ENCODE data around the gene HAS3.
"Not testable (repeated sequence)": the region's sequence is repeated elsewhere in the genome, so short reads cannot be mapped to it uniquely, and the experiment has no call there.

The HAS3 gene

GRCh38 chr16:69115837-69116236 is 10.4 kb downstream of the HAS3 start:
- DNase-seq (ENCODE audit: extremely low read depth in 1 of 2, low read depth in 1 of 2), result no peak

- no peak for DNase-seq (ENCODE audit: extremely low read depth in 1 of 2, low read depth in 1 of 2)
These were observed 10.9 kb downstream of the HAS3 start for GRCh38 chr16:69116256-69116875.

DNA sequence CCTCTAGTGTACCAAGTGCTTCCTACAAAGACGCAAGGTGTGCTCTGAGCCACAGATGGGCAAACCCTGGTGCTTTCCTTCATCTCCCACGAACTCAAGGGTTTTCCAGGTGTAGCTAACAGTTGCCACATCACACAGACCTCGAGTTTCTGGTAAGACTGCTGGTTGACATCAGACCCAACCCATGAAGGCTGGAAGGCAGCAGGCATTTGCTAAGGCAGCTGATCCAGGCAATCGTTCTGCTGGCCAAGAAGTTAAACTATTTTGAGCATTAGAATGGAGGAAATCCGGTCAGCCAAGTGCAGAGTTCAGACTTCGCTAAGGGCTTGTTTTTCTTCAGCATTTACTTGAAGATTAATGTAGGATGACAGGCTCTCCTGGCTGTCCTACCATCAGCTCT is 11.5 kb downstream of the HAS3 start:
- no peak for DNase-seq (ENCODE audit: extremely low read depth in 1 of 2, low read depth in 1 of 2)

DNA sequence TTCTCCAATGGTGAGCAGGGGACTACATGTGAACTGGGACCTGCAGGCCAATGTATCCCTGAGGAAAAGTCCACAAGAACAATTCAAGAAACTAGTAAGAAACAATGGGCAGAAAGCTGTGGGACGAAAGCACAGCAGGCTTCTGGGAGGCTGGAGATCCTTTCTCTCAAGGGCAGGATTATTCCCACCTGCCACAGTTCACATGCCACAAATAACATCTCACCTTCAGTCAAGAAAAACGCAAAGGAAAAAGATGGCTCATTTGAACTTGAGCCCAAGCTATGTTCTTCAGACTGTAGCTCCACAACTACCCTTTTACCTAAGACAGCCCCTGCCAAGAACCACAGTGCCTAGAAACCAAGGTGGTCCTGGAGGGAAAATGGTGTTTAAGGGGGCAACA is 13.0 kb downstream of the HAS3 start:
- DNase-seq (ENCODE audit: extremely low read depth in 1 of 2, low read depth in 1 of 2), result no peak

- no peak for DNase-seq (ENCODE audit: extremely low read depth in 1 of 2, low read depth in 1 of 2)
These were observed 13.5 kb downstream of the HAS3 start for GRCh38 chr16:69118994-69119393.

DNA sequence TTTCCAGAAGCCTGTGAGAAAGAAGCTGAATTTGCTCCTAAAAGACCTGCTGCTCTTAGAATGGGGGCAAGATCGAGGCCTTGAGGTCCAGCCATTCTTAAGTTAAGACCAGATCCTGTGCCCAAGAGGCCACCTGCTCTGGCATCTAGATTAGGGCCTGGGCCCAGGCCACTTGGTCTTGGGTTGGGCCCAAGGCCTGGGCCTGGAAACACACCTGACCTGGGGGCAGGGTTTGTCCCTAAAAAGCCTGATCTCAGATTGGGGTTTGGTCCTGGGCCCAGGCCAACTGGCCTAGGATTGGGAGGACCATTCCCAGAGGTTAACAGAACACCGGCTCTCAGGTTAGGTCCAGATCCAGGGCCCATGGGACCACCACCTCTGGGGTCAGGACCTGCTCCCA is 14.1 kb downstream of the HAS3 start:
- no peak for DNase-seq (ENCODE audit: extremely low read depth in 1 of 2, low read depth in 1 of 2)

- no peak for DNase-seq (ENCODE audit: extremely low read depth in 1 of 2, low read depth in 1 of 2)
These were observed 14.7 kb downstream of the HAS3 start for GRCh38 chr16:69120096-69120664.

- no peak for DNase-seq (ENCODE audit: extremely low read depth in 1 of 2, low read depth in 1 of 2)
These were observed 18.5 kb downstream of the HAS3 start for GRCh38 chr16:69123910-69124309.

- not testable (repeated sequence) for DNase-seq (ENCODE audit: extremely low read depth in 1 of 2, low read depth in 1 of 2)
These were observed 19.0 kb downstream of the HAS3 start for GRCh38 chr16:69124406-69124805.

- not testable (repeated sequence) for DNase-seq (ENCODE audit: extremely low read depth in 1 of 2, low read depth in 1 of 2)
These were observed 19.5 kb downstream of the HAS3 start for GRCh38 chr16:69124961-69125360.

DNA sequence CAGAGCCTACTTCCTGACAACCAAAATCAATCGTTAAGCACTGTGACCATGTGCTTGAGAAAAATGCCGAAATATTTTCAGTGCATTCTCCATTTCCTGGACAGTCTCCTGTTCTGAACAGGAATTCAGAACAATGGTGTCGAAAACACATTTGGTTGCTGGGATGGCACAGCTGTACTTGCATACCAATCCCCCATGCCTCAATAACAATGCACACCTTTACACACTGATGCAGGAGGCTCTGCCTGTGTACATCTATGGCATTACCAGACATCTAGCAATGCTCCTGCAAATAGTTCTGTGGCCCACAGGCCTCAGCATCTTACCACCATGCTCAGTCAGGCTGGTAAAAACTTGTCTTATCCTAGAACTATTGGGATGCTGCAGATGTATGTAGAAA is 20.8 kb downstream of the HAS3 start:
- no peak for DNase-seq (ENCODE audit: extremely low read depth in 1 of 2, low read depth in 1 of 2)

DNA sequence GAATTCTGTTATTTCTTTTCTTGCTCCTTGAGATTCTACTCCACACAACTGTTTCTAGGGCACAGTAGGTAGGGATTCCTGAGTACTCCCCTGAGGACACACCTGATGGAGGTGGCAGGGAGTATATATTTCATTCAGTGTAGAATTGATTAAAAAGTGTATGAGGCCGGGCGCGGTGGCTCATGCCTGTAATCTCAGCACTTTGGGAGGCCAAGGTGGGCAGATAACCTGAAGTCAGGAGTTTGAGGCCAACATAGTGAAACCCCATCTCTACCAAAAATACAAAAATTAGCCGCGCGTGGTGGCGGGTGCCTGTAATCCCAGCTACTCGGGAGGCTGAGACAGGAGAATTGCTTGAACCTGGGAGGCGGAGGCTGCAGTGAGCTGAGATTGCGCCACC is 21.3 kb downstream of the HAS3 start:
- not testable (repeated sequence) for DNase-seq (ENCODE audit: extremely low read depth in 1 of 2, low read depth in 1 of 2)

DNA sequence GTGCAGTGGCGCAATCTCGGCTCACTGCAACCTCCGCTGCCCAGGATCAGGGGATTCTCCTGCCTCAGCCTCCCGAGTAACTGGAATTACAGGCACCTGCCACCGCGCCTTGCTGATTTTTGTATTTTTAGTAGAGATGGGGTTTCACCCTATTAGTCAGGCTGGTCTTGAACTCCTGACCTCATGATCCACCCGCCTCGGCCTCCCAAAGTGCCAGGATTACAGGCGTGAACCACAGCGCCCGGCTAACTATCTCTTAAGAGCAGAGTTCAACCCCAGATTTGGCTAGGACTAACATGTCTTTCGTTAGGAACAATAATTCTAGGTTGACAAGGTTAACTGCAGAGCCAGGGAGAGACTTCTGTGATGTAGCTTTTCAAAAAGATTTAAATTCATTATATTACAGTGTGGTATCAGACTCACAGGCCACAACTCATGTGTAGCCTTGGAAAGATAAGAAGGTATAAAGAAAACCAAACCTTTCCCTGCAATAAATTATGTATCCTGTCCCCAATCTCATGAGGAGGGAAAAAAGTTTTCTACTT is 22.6 kb downstream of the HAS3 start:
- no peak for DNase-seq (ENCODE audit: extremely low read depth in 1 of 2, low read depth in 1 of 2)

GRCh38 chr16:69130461-69130860 is 25.0 kb downstream of the HAS3 start:
- DNase-seq (ENCODE audit: extremely low read depth in 1 of 2, low read depth in 1 of 2), result no peak

- no peak for DNase-seq (ENCODE audit: extremely low read depth in 1 of 2, low read depth in 1 of 2)
These were observed 25.9 kb downstream of the HAS3 start for GRCh38 chr16:69131167-69131838.

GRCh38 chr16:69131839-69132423 is 26.5 kb downstream of the HAS3 start:
- DNase-seq (ENCODE audit: extremely low read depth in 1 of 2, low read depth in 1 of 2), result peak; percentile 59 to 83

DNA sequence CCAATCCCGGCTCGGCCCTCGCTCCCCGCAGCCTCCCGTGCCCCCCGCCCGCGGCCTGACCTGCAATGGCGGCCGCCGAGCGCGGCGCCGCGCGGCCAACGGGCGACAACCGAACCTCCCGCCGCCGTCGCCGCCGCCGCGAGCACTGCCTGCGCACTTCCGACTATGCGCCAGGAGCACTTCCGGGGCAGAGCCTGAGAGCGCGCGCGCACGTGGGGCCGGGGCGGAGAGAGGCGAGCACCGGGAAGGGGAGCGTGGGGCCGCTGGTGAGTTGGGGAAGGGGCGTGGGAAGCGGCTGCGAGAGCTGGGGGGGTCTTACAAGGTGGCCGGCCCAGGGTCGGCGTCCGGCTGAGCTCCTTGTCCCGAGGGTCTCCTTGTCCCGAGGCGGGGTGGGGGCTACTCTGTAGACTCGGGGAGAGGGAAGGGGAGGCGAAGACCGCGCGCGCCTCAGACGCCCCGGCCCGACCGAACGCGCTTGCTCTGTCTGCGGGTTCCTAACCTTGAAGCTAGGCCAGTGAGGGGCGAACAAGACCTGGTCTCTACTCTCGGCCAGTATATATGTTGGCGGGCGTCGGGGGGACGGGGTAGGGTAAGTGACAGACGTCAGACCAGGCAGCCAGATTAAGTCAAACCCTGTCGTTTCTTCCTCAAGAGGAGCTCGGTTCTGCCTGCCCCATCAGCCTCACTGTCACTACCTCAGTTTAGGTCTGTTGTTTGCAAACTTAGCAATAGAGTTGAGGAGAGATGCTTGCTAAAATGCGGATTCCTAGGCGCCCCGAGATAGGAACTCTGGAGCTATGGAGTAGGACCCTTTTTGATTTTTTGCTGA is 27.2 kb downstream of the HAS3 start, which contains the start of the genes CHTF8 and UTP4:
CHTF8 (minus strand) TSS at position 165 of the 829 bp plus-strand sequence. CDS start 11,130 bp downstream, outside the sequence.
UTP4 (plus strand) TSS at position 226 of the 829 bp plus-strand sequence. CDS start 811 bp downstream, outside the sequence.
- DNase-seq (ENCODE audit: extremely low read depth in 1 of 2, low read depth in 1 of 2), result peak; percentile 76 to 80

DNA sequence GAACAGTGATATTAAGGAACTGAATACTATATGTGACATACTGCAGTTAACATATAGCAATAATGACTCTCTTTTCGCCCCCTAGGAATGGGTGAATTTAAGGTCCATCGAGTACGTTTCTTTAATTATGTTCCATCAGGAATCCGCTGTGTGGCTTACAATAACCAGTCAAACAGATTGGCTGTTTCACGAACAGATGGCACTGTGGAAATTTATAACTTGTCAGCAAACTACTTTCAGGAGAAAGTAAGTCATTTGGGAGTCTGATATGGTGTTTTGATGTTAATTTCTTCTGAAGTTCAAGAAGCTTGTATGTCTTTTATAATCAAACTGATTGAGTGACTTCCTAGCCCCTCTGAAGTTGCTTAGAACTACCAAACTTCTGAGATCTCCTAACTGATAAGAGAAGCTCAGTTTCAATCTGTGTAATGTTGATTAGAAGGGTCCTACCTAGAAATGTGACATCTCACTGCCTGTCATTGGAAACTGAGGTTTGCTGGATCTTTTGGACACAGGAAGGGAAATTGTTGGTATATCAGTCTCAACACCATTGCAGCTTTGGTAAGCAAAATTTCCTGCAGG is 28.0 kb downstream of the HAS3 start:
- no peak for DNase-seq (ENCODE audit: extremely low read depth in 1 of 2, low read depth in 1 of 2)

GRCh38 chr16:69138608-69139007 is 33.2 kb downstream of the HAS3 start:
- no peak for DNase-seq (ENCODE audit: extremely low read depth in 1 of 2, low read depth in 1 of 2)

GRCh38 chr16:69139464-69139863 is 34.0 kb downstream of the HAS3 start:
- not testable (repeated sequence) for DNase-seq (ENCODE audit: extremely low read depth in 1 of 2, low read depth in 1 of 2)
